ENCODE results near the gene TFR2. TPM values are rescaled to one million over a fixed set of nuclear protein-coding genes. Genes with fewer than 3 reads are reported as not detected.

The TFR2 gene
- total RNA-seq: 1 to 10 TPM in 6 of 8 experiments, under 1 TPM in 2; 0.54 to 3.9 (median 2.5) TPM

DNA sequence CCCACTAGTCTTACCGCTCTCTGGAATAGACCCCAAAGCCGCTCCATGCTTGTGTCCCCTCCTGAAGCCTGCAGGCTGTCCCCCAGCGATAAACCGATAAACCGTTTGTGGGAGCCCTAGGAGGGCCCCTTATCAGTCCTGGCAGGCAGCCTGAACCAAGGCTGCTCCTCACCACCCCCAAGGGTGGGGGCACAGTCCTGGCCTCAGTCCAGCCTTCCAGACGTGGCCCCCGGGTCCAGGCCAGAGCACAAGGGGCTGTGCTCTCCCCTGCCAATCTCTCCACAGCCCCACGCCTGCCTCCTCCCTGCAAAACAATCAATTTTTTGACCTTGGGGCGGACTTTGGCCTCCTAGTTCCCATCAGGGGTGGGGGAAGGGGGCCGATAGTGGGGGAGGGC lies at the start of gene TFR2:
Gene TFR2 (minus strand): TSS at position 90 of the 397 bp plus-strand sequence. CDS start 43 bp downstream, at position 47.
- 82% methylated on average over 7 of the region's 10 CpGs; no CpG with 5 or more reads in 9 of the 10 experiments for WGBS, 10 experiments
- Histone ChIP-seq H3K4me1 (replicated peaks in 1 of 2) (peaks cover 5 to 9% of the 10 kb centered on the region in 2 donors), H3K4me3 (no peak within 1 kb of the TSS), H3K27ac (no peak within 1 kb of the TSS)
- in situ Hi-C loops (cut with MboI; ENCODE audit: low pct_unique_long_range_greater_than_20kb in 2 of 9, low sequenced_read_pairs in 9 of 9, unreplicated experiment in 9 of 9): no loop called here
- peak in 2 of 8 experiments; percentile 11 to 21 for ATAC-seq (replicated peaks in 6 of 8)

DNA sequence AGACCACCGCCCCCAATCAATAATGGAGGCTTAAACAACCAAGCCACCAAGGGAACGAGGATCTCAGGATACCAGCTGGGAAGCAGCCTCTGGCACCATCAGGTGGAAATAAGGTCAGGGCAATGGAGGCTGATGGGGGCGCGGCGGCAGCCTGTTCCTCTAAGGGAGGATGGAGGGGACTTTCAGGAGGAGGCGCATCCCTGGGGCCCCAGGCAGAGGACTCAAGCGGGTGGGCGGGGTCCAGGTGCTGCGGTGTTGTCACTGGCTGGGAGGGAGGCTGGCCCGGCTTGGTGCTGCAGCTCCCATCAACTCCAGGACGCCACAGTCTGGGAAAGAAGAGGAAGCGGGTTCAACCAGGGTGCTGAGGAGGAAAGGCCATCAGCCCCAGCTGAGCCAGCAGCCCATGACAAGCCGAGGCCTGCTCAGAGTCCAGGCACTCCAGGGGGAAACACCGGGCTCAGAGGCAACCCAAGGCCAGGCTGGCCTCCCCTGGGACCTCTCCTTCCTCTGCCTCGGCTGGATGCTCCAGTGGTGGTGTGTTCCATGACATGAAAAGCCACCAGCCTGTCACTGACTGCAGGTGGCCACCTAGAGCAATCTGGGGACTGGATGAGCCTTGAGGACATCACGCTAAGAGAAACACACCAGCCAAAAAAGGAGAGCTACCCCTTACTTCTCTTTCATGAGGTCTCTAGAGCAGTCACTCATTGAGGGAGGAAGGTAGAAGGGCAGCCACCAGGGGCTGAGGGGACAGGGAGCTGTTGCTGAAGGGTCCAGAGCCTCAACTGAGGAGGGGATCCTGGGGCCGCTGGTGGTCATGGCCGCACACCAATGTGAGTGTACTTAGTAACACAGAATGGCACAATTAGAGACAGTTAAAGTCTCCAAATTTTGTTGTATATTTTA lies 48.1 kb upstream of the TFR2 start:
- peaks cover 17 to 20% of the 10 kb centered on the region in 2 donors for H3K4me1 ChIP-seq (replicated peaks in 1 of 2)
- no peak overlapping the region for H3K27ac ChIP-seq
- H3K4me3 ChIP-seq: no peak overlapping the region
- WGBS, 10 experiments: 82 to 100% (median 97%) methylated on average over 1 to 3 of the region's 18 CpGs; no CpG with 5 or more reads in 4 of the 10 experiments
- no peak for ATAC-seq (replicated peaks in 6 of 8)
- in situ Hi-C loops (cut with MboI; ENCODE audit: low pct_unique_long_range_greater_than_20kb in 2 of 9, low sequenced_read_pairs in 9 of 9, unreplicated experiment in 9 of 9): no loop called here

DNA sequence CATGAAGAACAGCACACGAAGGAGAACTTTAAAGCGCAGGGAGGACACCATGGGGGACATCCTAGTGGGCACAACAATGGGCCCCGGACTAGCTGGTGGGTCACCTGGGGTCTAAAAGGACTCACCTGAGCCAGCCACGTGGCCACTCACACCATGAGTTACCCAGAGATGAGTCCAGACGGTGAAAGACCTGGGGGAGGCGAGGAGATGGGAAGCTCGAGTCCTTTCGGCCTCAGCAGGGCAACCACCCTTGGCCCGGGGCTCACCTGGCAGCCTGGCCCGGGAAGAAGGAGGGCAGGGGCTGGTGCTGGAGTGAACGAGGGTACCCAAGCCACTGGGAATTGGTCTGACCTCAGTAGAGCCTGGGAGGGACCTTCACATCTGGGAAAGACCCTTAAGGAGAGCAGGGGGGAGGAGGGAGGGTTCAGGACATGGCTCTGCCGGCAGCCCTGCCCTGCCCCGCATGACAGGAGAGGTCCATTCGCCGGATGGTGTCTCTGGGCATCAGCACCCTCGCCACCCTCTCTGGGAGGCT lies 47.0 kb upstream of the TFR2 start:
- 80 to 100% (median 87%) methylated on average over 1 to 3 of the region's 16 CpGs; no CpG with 5 or more reads in 5 of the 10 experiments for WGBS, 10 experiments
- H3K4me1 ChIP-seq (replicated peaks in 1 of 2): peaks cover 16 to 20% of the 10 kb centered on the region in 2 donors
- H3K4me3 ChIP-seq: no peak overlapping the region
- no peak for ATAC-seq (replicated peaks in 6 of 8)
- no peak overlapping the region for H3K27ac ChIP-seq
- in situ Hi-C loops (cut with MboI; ENCODE audit: low pct_unique_long_range_greater_than_20kb in 2 of 9, low sequenced_read_pairs in 9 of 9, unreplicated experiment in 9 of 9): no loop called here

DNA sequence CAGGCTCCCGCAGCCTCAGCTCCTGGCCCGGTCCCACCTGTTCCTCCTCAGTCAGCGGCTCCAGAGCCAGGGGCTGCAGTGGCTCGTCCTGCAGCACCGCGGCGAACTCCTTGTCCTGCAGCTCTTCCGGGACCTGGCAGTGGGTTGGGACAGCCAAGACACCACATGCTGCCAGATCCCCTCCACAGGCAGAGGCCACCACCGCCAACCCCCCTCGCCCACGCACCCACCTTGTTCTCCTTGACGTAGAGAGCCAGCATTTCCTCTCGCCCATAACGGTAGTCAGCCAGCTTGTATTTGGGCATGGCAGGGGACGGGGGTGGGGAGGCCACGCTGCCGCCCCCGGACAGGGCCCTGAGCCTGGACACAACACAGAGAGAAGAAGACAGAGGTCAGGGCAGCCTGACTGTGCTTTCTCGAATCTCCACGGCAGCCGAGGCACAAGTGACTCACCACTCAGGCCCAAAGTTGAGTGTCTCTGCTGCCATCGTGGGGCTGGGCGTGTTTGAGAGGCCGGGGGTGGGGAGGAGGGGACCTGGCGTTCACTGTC lies 46.5 kb upstream of the TFR2 start:
- in situ Hi-C loops (cut with MboI; ENCODE audit: low pct_unique_long_range_greater_than_20kb in 2 of 9, low sequenced_read_pairs in 9 of 9, unreplicated experiment in 9 of 9): no loop called here
- ATAC-seq (replicated peaks in 6 of 8): no peak
- H3K4me1 ChIP-seq (replicated peaks in 1 of 2): peaks cover 16 to 19% of the 10 kb centered on the region in 2 donors
- H3K4me3 ChIP-seq: no peak overlapping the region
- 100% methylated on average over 1 of the region's 25 CpGs; no CpG with 5 or more reads in 9 of the 10 experiments for WGBS, 10 experiments
- no peak overlapping the region for H3K27ac ChIP-seq

- WGBS, 10 experiments: 95 to 100% (median 99%) methylated on average over 2 to 10 of the region's 22 CpGs; no CpG with 5 or more reads in 7 of the 10 experiments
- no peak for ATAC-seq (replicated peaks in 6 of 8)
- H3K27ac ChIP-seq: no peak overlapping the region
- in situ Hi-C loops (cut with MboI; ENCODE audit: low pct_unique_long_range_greater_than_20kb in 2 of 9, low sequenced_read_pairs in 9 of 9, unreplicated experiment in 9 of 9): no loop called here
- peaks cover 10 to 14% of the 10 kb centered on the region in 2 donors for H3K4me1 ChIP-seq (replicated peaks in 1 of 2)
- no peak overlapping the region for H3K4me3 ChIP-seq
Measured at GRCh38 chr7:100687261-100687660, 45.9 kb upstream of the TFR2 start.

- in situ Hi-C loops (cut with MboI; ENCODE audit: low pct_unique_long_range_greater_than_20kb in 2 of 9, low sequenced_read_pairs in 9 of 9, unreplicated experiment in 9 of 9): no loop called here
- H3K4me1 ChIP-seq (replicated peaks in 1 of 2): peaks cover 6 to 9% of the 10 kb centered on the region in 2 donors
- H3K4me3 ChIP-seq: no peak overlapping the region
- ATAC-seq (replicated peaks in 6 of 8): no peak
- WGBS, 10 experiments: no CpG with 5 or more reads among the region's 17 CpGs
- no peak overlapping the region for H3K27ac ChIP-seq
Measured at GRCh38 chr7:100686822-100687211, 45.5 kb upstream of the TFR2 start.

DNA sequence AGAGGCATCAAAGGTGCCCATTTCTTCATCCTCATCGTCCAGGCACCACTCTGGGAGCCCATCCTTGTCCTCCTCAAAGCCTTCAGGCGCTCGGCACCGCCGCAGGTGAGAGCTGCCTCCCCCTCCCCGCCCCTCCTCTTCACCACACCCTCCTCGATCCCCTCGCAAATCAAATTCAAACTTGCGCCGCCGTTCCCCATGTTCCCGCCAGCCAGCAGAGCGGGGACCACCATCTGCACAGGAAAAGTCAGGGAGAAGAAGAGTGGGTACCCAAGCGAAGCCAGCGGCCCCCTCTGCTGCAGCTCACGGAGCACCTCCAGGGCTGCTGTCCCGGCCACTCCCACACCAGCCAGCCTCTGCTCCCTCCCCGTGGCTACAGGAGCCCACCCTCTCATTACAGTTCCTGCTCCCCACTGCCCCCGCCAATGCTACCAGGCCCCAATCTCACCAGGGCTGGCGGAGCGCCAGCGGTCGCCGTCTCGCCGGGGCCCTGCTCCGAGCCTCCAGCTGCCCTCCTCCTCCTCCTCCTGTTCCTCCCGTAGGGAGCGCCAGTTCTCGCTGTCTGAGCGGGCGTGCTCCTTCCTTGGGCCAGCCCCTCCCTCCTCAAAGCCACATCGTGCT lies 45.0 kb upstream of the TFR2 start:
- peak in 2 of 8 experiments; percentile 13 to 30 for ATAC-seq (replicated peaks in 6 of 8)
- Histone ChIP-seq H3K27ac (no peak overlapping the region), H3K4me3 (no peak overlapping the region), H3K4me1 (replicated peaks in 1 of 2) (peaks cover 3 to 4% of the 10 kb centered on the region in 2 donors)
- in situ Hi-C loops (cut with MboI; ENCODE audit: low pct_unique_long_range_greater_than_20kb in 2 of 9, low sequenced_read_pairs in 9 of 9, unreplicated experiment in 9 of 9): no loop called here
- WGBS, 10 experiments: 80 to 100% methylated on average over 1 to 3 of the region's 33 CpGs; no CpG with 5 or more reads in 8 of the 10 experiments

GRCh38 chr7:100685631-100686145 lies 44.3 kb upstream of the TFR2 start:
- H3K27ac ChIP-seq: no peak overlapping the region
- no peak for ATAC-seq (replicated peaks in 6 of 8)
- in situ Hi-C loops (cut with MboI; ENCODE audit: low pct_unique_long_range_greater_than_20kb in 2 of 9, low sequenced_read_pairs in 9 of 9, unreplicated experiment in 9 of 9): no loop called here
- peaks cover 0 to under 1% of the 10 kb centered on the region in 2 donors for H3K4me1 ChIP-seq (replicated peaks in 1 of 2)
- H3K4me3 ChIP-seq: no peak overlapping the region
- whole genome bisulfite sequencing, 10 experiments: 60 to 100% (median 100%) methylated on average over 1 to 6 of the region's 17 CpGs; no CpG with 5 or more reads in 5 of the 10 experiments

DNA sequence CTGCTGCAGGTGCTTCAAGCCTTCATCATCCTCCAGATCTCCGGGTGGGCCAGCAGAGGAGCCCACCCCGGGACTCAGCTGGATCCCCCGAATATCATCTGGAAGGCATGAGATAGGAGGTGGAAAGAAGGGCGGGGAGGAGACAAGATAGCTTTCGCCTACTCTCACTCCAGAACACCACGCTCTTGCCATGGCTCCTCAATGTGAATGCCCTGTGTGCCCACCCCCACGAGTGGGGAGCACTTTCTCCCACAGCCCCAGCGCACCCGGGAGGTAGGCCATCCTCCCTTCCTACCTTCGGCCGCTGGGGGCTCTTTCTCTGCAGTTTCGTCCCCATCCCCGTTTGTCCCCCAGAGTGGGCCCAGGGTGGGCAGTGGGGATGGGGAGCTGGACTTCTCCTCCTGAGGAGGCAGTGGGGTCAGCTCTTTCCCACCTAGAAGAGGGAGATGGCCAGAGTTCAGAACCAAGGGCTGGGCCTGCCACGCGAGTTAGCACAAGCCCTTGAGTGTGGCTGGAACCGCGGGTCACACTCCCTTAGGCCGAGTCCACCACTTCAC lies 43.8 kb upstream of the TFR2 start:
- Histone ChIP-seq H3K4me1 (replicated peaks in 1 of 2) (peaks cover 0 to 6% of the 10 kb centered on the region in 2 donors), H3K27ac (no peak overlapping the region), H3K4me3 (no peak overlapping the region)
- WGBS, 10 experiments: 87 to 100% (median 92%) methylated on average over 2 to 8 of the region's 18 CpGs; no CpG with 5 or more reads in 4 of the 10 experiments
- no peak for ATAC-seq (replicated peaks in 6 of 8)
- in situ Hi-C loops (cut with MboI; ENCODE audit: low pct_unique_long_range_greater_than_20kb in 2 of 9, low sequenced_read_pairs in 9 of 9, unreplicated experiment in 9 of 9): no loop called here

- Histone ChIP-seq H3K4me3 (no peak overlapping the region), H3K4me1 (replicated peaks in 1 of 2) (peaks cover 0 to 6% of the 10 kb centered on the region in 2 donors), H3K27ac (no peak overlapping the region)
- 93 to 100% (median 100%) methylated on average over 1 to 3 of the region's 16 CpGs; no CpG with 5 or more reads in 7 of the 10 experiments for WGBS, 10 experiments
- ATAC-seq (replicated peaks in 6 of 8): no peak
- in situ Hi-C loops (cut with MboI; ENCODE audit: low pct_unique_long_range_greater_than_20kb in 2 of 9, low sequenced_read_pairs in 9 of 9, unreplicated experiment in 9 of 9): no loop called here
Measured at GRCh38 chr7:100684534-100685042, 43.2 kb upstream of the TFR2 start.

DNA sequence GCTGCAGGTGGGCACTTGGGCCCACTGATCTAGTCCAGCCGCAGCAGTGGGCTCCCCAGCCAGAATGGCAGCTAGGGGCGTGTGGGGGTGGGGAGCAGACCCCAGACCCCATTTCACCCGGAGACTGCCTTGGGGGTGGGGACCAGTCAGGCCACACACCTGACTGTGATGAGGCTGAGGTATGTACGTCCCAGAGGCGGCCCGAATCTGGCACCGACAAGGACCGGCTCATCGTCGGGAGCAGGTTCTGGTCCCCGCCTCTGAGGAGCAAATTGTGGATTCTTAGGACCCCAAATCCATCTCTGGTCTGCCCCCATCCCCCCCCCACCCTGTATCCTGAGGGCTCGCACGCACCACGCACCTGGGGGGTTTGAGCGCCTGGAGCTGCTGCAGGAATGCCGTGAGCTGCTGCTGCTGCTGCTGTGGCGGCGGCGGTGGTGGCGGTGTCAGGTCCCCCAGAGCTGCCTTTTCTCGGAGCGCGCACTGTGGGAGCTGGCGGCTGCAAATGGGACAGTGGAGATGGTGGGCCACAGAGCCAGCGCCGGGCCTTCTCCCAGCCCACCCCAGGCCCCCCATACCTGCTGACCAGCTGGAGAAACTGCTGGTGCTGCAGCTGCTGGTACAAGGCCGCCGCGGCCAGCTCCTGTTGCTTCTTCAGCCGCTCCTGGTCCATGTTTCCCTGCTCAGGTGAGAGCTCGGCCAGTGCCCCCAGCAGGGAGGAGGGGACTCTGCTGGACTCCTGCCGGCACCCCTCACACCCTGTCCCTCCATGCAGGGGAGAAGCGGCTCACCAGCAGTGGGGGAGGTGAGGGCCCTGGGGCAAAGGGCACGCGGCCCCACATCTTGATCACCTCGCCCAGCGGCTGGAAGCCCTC lies 42.5 kb upstream of the TFR2 start:
- whole genome bisulfite sequencing, 10 experiments: 97% methylated on average over 5 of the region's 37 CpGs; no CpG with 5 or more reads in 9 of the 10 experiments
- in situ Hi-C loops (cut with MboI; ENCODE audit: low pct_unique_long_range_greater_than_20kb in 2 of 9, low sequenced_read_pairs in 9 of 9, unreplicated experiment in 9 of 9): no loop called here
- no peak overlapping the region for H3K27ac ChIP-seq
- ATAC-seq (replicated peaks in 6 of 8): no peak
- H3K4me1 ChIP-seq (replicated peaks in 1 of 2): peaks cover 0 to 6% of the 10 kb centered on the region in 2 donors
- H3K4me3 ChIP-seq: no peak overlapping the region
